ENCODE results near the gene AP2A2. TPM values are rescaled to one million over a fixed set of nuclear protein-coding genes. Genes with fewer than 3 reads are reported as not detected.

AP2A2 gene
- total RNA-seq, 3 donors from 2014 or later, result 44.6 to 112 (median 54.7) TPM

DNA sequence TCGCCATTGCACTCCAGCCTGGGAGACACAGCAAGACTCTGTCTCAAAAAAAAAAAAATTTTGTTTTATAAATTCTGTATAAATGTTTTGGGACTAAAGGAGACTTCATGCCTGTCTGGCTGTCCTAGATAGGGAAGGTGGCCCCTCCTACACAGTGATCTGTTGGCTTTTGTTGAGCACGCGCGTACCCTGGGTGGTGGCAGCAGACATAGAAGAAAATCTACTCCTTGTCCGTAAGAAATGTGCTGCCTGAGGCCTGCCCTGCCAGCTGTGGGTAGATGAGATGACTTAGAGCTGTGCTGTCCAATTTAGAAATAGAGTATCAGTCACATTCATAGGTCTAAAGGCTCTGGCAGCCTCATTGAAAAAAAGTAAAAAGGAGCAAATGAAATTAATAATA lies 37.0 kb downstream of the AP2A2 start:
- Histone ChIP-seq H3K36me3 (no peaks in the 10 kb centered on the region), H3K27me3 (no peaks in the 10 kb centered on the region), H3K4me1 (no peaks in the 10 kb centered on the region), H3K9me3 (no peaks in the 10 kb centered on the region), H3K4me3 (no peak overlapping the region), H3K27ac (no peak overlapping the region)
- no peak for DNase-seq (ENCODE audit: low spot score in 2 of 2)
- TF ChIP-seq, protein P1, sequence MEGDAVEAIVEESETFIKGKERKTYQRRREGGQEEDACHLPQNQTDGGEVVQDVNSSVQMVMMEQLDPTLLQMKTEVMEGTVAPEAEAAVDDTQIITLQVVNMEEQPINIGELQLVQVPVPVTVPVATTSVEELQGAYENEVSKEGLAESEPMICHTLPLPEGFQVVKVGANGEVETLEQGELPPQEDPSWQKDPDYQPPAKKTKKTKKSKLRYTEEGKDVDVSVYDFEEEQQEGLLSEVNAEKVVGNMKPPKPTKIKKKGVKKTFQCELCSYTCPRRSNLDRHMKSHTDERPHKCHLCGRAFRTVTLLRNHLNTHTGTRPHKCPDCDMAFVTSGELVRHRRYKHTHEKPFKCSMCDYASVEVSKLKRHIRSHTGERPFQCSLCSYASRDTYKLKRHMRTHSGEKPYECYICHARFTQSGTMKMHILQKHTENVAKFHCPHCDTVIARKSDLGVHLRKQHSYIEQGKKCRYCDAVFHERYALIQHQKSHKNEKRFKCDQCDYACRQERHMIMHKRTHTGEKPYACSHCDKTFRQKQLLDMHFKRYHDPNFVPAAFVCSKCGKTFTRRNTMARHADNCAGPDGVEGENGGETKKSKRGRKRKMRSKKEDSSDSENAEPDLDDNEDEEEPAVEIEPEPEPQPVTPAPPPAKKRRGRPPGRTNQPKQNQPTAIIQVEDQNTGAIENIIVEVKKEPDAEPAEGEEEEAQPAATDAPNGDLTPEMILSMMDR (IDR thresholded peaks at IDR 0.05), result no peak
- TF ChIP-seq POLR2A (IDR thresholded peaks at IDR 0.05), result no peak
- TF ChIP-seq POLR2AphosphoS5 (IDR thresholded peaks at IDR 0.05), result no peak
- intact Hi-C loops (cut with DNase I; ENCODE audit: low total_unique reads), result no loop called here

GRCh38 chr11:963852-964251 lies 38.2 kb downstream of the AP2A2 start:
- no peaks in the 10 kb centered on the region for H3K4me1 ChIP-seq
- intact Hi-C loops (cut with DNase I; ENCODE audit: low total_unique reads), result no loop called here
- no peaks in the 10 kb centered on the region for H3K36me3 ChIP-seq
- H3K9me3 ChIP-seq, result no peaks in the 10 kb centered on the region
- no peak overlapping the region for H3K27ac ChIP-seq
- DNase-seq (ENCODE audit: low spot score in 2 of 2), result no peak
- no peak for TF ChIP-seq POLR2AphosphoS5 (IDR thresholded peaks at IDR 0.05)
- TF ChIP-seq, protein P1 (IDR thresholded peaks at IDR 0.05), result no peak
- TF ChIP-seq POLR2A (IDR thresholded peaks at IDR 0.05), result no peak
- H3K27me3 ChIP-seq, result no peaks in the 10 kb centered on the region
- no peak overlapping the region for H3K4me3 ChIP-seq

DNA sequence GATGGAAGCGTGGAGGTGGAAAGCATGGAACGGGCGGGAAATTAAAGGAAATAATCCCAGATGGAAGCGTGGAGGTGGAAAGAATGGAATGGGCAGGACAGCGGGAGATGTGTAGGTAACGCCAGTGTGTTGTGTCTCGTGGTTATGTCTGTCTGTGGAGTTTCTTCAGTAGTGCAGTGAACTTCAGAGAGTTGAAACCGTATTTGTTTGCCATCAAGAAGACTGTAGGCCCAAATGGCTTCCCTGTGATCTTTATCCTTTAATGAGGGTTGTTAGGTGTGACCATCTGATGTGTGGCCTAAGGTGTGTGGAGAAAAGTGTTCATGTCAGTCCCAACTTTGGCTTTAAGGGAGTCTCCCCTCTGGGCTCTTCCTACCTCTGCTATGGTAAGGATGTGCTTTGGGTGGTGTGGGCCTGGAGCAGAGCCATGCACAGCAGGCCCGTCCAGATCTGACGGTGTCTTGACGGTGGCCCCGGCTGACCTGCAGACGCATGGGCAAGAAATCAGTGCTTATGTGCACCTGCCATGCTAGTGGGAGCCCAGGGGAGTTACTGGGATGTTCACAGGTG lies 39.6 kb downstream of the AP2A2 start:
- Histone ChIP-seq H3K4me3 (no peak overlapping the region), H3K27me3 (no peaks in the 10 kb centered on the region), H3K36me3 (no peaks in the 10 kb centered on the region), H3K9me3 (no peaks in the 10 kb centered on the region), H3K27ac (no peak overlapping the region), H3K4me1 (no peaks in the 10 kb centered on the region)
- TF ChIP-seq POLR2A (IDR thresholded peaks at IDR 0.05), result no peak
- TF ChIP-seq, protein P1 (IDR thresholded peaks at IDR 0.05), result no peak
- no peak for TF ChIP-seq POLR2AphosphoS5 (IDR thresholded peaks at IDR 0.05)
- intact Hi-C loops (cut with DNase I; ENCODE audit: low total_unique reads), result no loop called here
- DNase-seq (ENCODE audit: low spot score in 2 of 2), result no peak

DNA sequence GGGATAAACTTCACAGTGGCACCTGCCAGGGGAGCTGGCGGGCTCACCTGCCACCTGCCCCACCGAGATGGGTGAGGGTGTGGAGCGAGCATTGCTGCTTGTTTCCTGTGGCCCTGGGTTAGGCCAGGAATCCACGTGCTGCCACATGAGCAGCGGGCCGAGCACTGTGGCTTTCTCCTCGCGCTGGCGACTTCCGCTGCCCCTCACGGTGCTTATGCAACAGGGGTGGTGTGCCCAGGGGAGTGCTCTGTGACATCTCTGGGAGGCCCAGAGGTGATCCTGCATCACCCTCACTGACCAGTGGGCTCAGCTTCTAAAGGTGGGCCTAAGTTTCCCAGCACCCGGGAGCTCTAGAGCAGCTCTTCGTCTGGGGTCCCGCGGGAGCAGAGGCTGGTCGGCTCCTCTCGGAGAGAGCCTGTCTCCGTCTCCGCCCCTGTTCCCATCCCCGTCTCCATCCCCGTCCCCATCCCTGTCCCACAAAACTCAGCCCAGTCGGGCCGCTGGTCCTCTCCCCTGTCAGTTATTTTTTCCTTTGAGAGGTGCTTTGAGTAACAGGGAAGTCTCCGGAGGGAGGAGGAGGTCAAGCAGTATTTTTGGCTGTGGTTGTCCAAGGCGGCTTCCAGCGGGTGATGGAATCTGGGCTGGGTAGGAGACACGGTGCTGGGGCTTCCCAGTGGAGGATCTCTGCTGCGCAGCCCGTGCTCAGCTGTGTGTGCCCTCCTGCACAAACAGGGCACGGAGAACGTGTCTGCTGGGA lies 42.5 kb downstream of the AP2A2 start:
- TF ChIP-seq POLR2AphosphoS5 (IDR thresholded peaks at IDR 0.05), result no peak
- TF ChIP-seq, protein P1 (IDR thresholded peaks at IDR 0.05), result no peak
- no peak for TF ChIP-seq POLR2A (IDR thresholded peaks at IDR 0.05)
- no peaks in the 10 kb centered on the region for H3K36me3 ChIP-seq
- no peaks in the 10 kb centered on the region for H3K27me3 ChIP-seq
- intact Hi-C loops (cut with DNase I; ENCODE audit: low total_unique reads), result no loop called here
- no peaks in the 10 kb centered on the region for H3K4me1 ChIP-seq
- H3K4me3 ChIP-seq, result no peak overlapping the region
- no peaks in the 10 kb centered on the region for H3K9me3 ChIP-seq
- DNase-seq (ENCODE audit: low spot score in 2 of 2), result no peak
- H3K27ac ChIP-seq, result no peak overlapping the region

DNA sequence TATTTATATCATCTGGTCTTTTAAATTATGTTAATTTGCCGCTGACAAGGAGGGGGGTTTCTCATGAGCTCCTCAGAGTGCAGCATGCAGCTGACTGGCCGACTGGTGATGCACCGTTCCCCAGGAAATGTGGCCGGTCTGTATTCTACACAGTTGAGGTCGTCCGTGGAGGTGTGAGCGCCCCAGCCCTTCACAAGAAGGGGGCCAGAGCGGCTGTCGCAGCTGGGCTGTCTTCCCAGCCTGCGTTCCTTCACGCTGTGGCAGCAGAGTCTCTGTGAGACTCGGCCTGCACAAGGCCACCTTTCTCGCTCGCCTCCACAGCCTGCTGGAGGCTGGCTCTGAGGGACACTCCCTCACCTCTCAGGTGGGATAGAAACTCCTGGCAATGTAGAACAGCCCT lies 43.2 kb downstream of the AP2A2 start:
- no peak for TF ChIP-seq POLR2AphosphoS5 (IDR thresholded peaks at IDR 0.05)
- Histone ChIP-seq H3K4me1 (no peaks in the 10 kb centered on the region), H3K36me3 (no peaks in the 10 kb centered on the region), H3K4me3 (no peak overlapping the region), H3K27ac (no peak overlapping the region), H3K27me3 (no peaks in the 10 kb centered on the region), H3K9me3 (no peaks in the 10 kb centered on the region)
- intact Hi-C loops (cut with DNase I; ENCODE audit: low total_unique reads), result no loop called here
- no peak for DNase-seq (ENCODE audit: low spot score in 2 of 2)

Data from breast epithelium (tissue), 4 donors.